Fibroblast of the aortic adventitia (primary cell): ENCODE data around the gene ACOT12. TPM values are rescaled to one million over a fixed set of nuclear protein-coding genes. Genes with fewer than 3 reads are reported as not detected.
A peak's percentile ranks its signal among the peaks of the same experiment; 100 is the strongest.
"Not testable (repeated sequence)": the region's sequence is repeated elsewhere in the genome, so short reads cannot be mapped to it uniquely, and the experiment has no call there.

Source experiments
- DNase-seq: peaks from one replicate; pipeline ENCODE4 v3.0.0-alpha.2; 2010; ENCODE audit warnings: low read depth
- H3K4me3 ChIP-seq: 2 replicates; pipeline ENCODE4 v1.5.1; 2011; ENCODE audit warnings: low read depth, mild to moderate bottlenecking, control low read depth, low read length, moderate library complexity
- CTCF ChIP-seq: IDR thresholded peaks from 2 replicates; pipeline ENCODE4 v1.5.1; 2011; ENCODE audit warnings: mild to moderate bottlenecking, low read length, control low read depth, inconsistent platforms; ENCODE audit not compliant: insufficient read depth
- total RNA-seq: library from RNA; depleted of rRNA; stranded (reverse); fragments of >200 nt; gene quantifications from 2 replicates; pipeline ENCODE4 v1.2.3, GENCODE V29; 2012; ENCODE audit warnings: low replicate concordance

Gene ACOT12
- total RNA-seq, 1 donor, result 0.27 TPM

DNA sequence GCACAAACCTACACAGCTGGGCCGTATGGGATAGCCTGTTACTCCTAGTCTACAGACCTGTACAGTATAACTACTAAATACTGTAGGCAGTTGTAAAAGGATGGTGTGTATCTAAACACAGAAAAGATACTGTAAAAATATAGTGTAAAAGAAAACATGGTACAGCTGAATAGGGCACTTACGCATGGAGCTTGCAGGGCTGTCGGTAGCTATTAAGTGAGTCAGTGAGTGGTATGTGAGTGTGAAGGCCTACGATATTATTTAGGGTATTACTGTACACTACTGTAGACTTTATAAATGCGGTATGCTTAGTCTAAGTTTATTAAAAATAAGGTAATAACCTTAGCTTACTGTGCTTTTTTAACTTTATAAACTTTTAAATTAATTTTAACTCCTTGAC, 91.3 kb downstream of the ACOT12 start:
- no peak for DNase-seq
- TF ChIP-seq CTCF, result no peak
- H3K4me3 ChIP-seq, result peak overlapping the region; percentile 96

DNA sequence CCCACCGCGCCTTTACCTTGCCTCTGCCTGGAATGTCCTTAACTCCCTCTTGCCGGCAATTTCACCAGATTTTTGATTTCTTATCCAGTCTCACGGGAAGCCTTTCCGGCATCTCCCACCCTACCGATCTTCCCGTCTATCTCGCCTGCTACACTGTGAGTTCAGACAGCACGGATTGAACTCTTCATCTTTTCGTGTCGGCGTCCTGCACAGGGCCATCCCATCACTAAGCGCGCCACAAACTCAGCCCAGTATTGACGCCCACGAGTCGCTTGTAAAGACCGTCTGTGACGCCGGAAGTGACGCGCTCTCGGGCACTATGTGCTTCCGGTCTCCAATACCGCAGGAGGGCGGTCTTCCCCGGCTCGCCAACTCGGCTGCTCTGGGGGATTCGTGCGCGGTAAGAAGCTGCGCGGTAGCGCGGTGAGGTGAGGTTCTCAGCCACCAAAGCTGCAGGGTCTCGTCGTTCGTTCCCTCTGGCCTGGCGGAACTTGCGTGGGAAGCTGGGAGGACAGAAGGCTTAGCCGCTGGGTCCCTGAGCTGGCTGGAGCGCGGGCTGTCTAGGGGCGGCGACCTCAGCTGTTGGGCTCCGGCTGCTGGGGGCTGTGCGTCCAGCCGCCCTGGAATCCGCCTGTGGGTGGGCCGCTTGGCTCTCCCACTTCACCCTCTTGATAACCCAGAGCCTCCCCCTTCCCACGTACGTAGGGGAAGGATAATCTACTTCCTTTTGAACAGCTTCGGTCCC, 92.5 kb downstream of the ACOT12 start, which contains the start of gene ZCCHC9:
TSS of gene ZCCHC9 (plus strand) at position 317 of the 745 bp plus-strand sequence. CDS start 3,171 bp downstream, outside the sequence.
- peak; percentile 94 for DNase-seq
- TF ChIP-seq CTCF, result peak; percentile 30
- H3K4me3 ChIP-seq, result peak within 1 kb of the TSS; percentile 96

GRCh38 chr5:81300921-81301270, 93.0 kb downstream of the ACOT12 start:
- no peak for TF ChIP-seq CTCF
- no peak for DNase-seq
- H3K4me3 ChIP-seq, result peak overlapping the region; percentile 96

- no peak for DNase-seq
- TF ChIP-seq CTCF, result no peak
These were observed 96.4 kb downstream of the ACOT12 start for GRCh38 chr5:81297531-81297930.

GRCh38 chr5:81294021-81294420, 99.9 kb downstream of the ACOT12 start:
- H3K4me3 ChIP-seq, DNase-seq: not testable (repeated sequence)

More at GRCh38 chr5:81297531-81297930, 96.4 kb downstream of the ACOT12 start:
- H3K4me3 ChIP-seq, result no peak overlapping the region

DNA sequence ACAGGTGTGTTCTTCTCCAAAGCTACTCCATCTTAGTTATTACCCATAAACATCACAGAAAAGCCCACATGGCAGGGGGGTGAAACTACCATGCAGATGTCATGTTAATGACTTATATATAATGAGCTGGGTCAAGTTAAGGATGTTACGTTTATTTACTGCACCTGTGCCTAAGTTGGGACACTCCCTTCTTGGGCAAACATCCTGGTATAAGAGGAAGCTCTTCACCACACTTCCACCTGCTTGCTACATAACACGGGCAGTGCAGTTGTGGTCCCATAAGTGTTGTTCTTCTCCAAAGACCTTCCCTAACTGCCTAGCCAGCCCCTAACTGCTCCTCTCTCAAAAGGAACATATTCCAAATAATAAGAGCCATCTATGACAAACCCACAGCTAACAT, 101.8 kb downstream of the ACOT12 start:
- no peak for TF ChIP-seq CTCF
- no peak overlapping the region for H3K4me3 ChIP-seq
- DNase-seq, result no peak

DNA sequence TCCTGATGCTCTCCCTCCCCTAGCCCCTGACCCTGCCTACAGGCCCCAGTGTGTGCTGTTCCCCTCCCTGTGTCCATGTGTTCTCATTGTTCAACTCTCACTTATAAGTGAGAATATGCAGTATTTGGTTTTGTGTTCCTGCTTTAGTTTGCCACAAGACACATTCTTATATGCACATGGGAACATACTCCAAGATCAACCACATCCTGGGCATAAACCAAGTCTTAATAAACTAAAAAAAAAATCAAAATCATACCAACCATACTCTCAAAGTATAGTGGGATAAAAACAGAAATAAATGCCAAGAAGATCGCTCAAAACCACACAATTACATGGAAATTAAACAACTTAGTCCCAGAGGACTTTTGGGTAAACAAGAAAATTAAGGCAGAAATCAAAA, 103.8 kb downstream of the ACOT12 start:
- DNase-seq, result no peak
- no peak overlapping the region for H3K4me3 ChIP-seq
- TF ChIP-seq CTCF, result no peak
